ENCODE measurements around the gene RBP3.

Gene RBP3

DNA sequence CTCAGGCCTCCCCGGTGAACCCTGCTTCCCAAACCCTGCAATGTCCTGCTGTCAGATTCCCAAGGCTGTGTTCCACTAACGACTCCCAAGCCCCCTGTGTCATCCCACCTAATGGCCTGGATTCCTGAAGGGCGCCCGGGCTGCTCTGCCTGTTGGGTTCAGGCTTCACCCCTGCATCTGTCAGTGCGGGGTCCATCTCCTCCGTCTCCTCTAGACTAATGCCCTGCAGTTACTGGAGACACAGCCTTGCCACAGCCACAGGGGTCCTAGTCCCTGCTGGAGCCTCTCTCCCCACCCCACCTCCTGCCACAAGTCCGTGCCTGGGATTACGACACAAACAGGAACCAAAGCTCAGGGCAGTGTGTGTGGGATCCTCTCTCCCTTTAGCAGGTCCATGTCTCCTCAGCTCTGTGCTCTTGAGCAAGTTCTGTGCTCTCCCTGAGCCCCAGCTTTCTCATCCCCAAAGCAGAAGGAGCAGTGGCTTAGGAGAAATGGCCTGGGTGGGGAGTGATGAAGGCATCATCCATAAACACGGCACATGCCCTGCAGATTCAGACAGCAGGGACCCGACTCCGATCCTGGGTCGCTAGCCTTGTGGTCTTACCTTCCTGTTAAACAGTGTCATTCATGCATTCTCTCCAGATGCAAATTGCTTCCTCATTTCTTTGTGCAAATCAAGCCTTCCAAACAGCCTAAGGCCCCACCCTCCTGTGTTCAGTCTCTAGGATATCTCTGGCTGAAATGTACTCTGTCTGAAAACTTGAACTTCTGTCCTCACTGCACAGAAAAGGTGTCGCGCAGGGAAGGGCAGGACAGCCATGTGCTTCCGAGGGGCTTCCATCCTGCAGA lies 8.2 kb upstream of the RBP3 start:
- no peak for DNase-seq (ENCODE audit: low read depth)
- TF ChIP-seq CTCF (IDR thresholded peaks at IDR 0.05; ENCODE audit: control insufficient read depth, insufficient read depth, low read depth, low read length, missing control alignments), result no peak
- no peak overlapping the region for H3K4me3 ChIP-seq (ENCODE audit: control insufficient read depth, low read depth, low read length)

DNA sequence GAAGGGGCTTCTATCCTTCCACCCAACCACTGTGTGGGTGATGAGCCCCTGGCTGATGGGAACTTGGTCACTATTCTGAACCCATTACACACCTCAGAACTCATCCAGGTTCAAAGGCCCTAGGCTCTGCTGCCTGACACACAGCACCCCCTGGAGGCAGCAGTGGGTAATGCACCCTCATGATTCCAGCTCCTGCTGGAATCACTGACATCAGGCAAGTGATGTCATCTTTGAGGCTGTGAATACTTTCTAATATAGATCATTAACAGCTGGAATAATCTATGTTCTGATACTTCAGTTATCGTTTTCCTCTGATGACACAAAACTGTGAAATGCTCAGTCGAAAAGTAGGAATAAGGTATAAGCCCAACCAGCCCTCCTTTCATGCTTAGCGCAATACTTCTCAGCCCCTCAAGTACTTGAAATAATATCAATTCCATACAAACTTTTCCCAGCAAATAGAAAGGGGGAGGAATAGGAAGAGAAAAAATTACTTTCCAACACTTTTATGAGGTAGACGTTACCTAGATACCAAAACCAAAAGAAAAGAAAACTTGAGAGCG lies 7.5 kb upstream of the RBP3 start:
- no peak for DNase-seq (ENCODE audit: low read depth)
- peak; percentile 96 for TF ChIP-seq CTCF (IDR thresholded peaks at IDR 0.05; ENCODE audit: control insufficient read depth, insufficient read depth, low read depth, low read length, missing control alignments)
- H3K4me3 ChIP-seq (ENCODE audit: control insufficient read depth, low read depth, low read length), result no peak overlapping the region

GRCh38 chr10:47344996-47345870 lies 2.9 kb upstream of the RBP3 start:
- no peak overlapping the region for H3K4me3 ChIP-seq (ENCODE audit: control insufficient read depth, low read depth, low read length)
- TF ChIP-seq CTCF (IDR thresholded peaks at IDR 0.05; ENCODE audit: control insufficient read depth, insufficient read depth, low read depth, low read length, missing control alignments), result no peak
- no peak for DNase-seq (ENCODE audit: low read depth)

DNA sequence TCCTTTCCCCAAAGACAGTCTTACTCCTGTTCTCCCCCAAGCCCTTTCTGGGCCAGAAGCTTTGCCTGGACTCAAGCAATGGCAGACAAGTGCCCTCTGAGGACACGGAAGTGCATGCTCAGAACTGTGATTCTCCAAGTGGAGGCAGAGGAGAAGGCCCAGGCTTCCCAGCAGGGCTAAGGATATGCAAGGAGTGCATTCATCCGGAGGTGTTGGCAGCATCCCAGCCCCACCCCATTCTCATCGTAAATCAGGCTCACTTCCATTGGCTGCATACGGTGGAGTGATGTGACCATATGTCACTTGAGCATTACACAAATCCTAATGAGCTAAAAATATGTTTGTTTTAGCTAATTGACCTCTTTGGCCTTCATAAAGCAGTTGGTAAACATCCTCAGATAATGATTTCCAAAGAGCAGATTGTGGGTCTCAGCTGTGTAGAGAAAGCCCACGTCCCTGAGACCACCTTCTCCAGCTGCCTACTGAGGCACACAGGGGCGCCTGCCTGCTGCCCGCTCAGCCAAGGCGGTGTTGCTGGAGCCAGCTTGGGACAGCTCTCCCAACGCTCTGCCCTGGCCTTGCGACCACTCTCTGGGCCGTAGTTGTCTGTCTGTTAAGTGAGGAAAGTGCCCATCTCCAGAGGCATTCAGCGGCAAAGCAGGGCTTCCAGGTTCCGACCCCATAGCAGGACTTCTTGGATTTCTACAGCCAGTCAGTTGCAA lies 1.4 kb upstream of the RBP3 start:
- no peak overlapping the region for H3K4me3 ChIP-seq (ENCODE audit: control insufficient read depth, low read depth, low read length)
- DNase-seq (ENCODE audit: low read depth), result no peak
- TF ChIP-seq CTCF (IDR thresholded peaks at IDR 0.05; ENCODE audit: control insufficient read depth, insufficient read depth, low read depth, low read length, missing control alignments), result no peak

DNA sequence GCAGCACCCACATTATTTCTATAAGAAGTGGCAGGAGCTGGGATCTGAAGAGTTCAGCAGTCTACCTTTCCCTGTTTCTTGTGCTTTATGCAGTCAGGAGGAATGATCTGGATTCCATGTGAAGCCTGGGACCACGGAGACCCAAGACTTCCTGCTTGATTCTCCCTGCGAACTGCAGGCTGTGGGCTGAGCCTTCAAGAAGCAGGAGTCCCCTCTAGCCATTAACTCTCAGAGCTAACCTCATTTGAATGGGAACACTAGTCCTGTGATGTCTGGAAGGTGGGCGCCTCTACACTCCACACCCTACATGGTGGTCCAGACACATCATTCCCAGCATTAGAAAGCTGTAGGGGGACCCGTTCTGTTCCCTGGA lies 874 bp upstream of the RBP3 start:
- DNase-seq (ENCODE audit: low read depth), result no peak
- TF ChIP-seq CTCF (IDR thresholded peaks at IDR 0.05; ENCODE audit: control insufficient read depth, insufficient read depth, low read depth, low read length, missing control alignments), result no peak
- no peak overlapping the region for H3K4me3 ChIP-seq (ENCODE audit: control insufficient read depth, low read depth, low read length)

Measured in AG09309 (cell line).